ENCODE measurements around the gene TGFB2.

Gene TGFB2

DNA sequence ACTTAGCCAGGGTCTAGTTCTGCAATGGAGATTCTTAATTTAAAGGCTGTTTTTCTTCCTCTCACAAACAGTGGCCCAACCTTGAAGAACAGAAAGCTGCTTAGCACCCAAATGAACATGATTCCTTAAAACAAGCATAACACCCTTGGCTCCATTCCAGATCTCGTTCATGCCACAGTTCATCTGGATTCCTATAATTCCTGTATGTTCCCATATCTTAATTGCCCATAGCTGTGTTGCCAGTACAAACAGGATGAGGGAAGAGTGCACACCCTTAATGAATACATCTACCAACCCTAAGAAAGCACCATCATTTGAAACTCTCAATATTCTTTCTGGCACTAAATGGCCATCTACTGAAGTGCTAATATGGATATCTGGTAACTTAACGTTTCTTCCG lies 45.5 kb downstream of the TGFB2 start:
- no peaks in the 10 kb centered on the region for H3K4me1 Mint-ChIP-seq

DNA sequence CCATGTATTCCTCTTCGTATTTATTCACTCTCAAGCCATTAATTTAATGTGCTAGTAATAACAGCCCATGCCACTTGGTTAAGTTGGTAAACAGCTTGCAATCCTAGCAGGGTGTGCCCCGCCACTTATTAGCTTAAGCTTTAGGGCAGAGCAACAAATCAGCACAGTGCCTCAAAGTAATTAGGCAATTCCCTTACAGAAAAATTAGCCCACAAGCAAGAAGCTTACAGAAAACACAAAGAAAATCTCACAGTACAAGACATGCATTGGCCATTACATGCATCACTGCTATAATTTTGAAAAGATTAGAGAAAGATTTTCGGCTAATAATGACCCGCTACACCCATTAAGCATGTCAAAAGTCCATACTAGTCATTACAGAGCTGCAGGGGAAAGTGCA lies 47.6 kb downstream of the TGFB2 start:
- Mint-ChIP-seq H3K27ac (ENCODE audit: low read depth) (no peak overlapping the region), H3K36me3 (ENCODE audit: insufficient read depth) (no peaks in the 10 kb centered on the region), H3K4me1 (no peaks in the 10 kb centered on the region), H3K27me3 (peaks cover 18% of the 10 kb centered on the region), H3K4me3 (no peak overlapping the region), H3K9me3 (no peaks in the 10 kb centered on the region)
- no peak for DNase-seq (ENCODE audit: low spot score in 2 of 2)
- no peak for ATAC-seq (replicated peaks; ENCODE audit: extremely low read depth, poor library complexity, severe bottlenecking)

More for the DNA sequence above, 45.5 kb downstream of the TGFB2 start:
- H3K4me3 Mint-ChIP-seq: no peak overlapping the region
- peaks cover 19% of the 10 kb centered on the region for H3K27me3 Mint-ChIP-seq
- ATAC-seq (replicated peaks; ENCODE audit: extremely low read depth, poor library complexity, severe bottlenecking): no peak
- H3K36me3 Mint-ChIP-seq (ENCODE audit: insufficient read depth): no peaks in the 10 kb centered on the region
- no peaks in the 10 kb centered on the region for H3K9me3 Mint-ChIP-seq
- H3K27ac Mint-ChIP-seq (ENCODE audit: low read depth): no peak overlapping the region
- DNase-seq (ENCODE audit: low spot score in 2 of 2): no peak

DNA sequence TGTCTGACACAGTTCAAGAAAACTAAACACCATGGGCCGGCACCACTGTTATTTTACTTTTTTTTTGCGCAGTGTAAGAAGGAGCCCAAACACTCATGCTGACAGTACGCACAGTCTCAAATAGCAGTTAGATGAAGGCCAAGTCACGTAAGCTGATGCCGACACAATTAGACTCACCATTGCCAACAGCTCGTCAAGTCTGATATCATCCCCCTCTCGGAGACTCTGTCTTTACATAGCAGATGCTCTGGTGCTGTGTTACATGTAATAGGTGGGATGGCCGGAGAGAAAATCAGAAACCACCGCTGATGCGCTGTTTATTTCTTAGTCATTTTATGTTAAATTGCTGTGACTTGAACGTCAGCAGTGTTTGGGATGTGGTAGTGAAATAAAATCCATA lies 49.3 kb downstream of the TGFB2 start:
- no peak overlapping the region for H3K27ac Mint-ChIP-seq (ENCODE audit: low read depth)
- ATAC-seq (replicated peaks; ENCODE audit: extremely low read depth, poor library complexity, severe bottlenecking) (no peak), DNase-seq (ENCODE audit: low spot score in 2 of 2) (no peak)
- peaks cover 25% of the 10 kb centered on the region for H3K27me3 Mint-ChIP-seq
- H3K36me3 Mint-ChIP-seq (ENCODE audit: insufficient read depth): no peaks in the 10 kb centered on the region
- no peak overlapping the region for H3K4me3 Mint-ChIP-seq
- no peaks in the 10 kb centered on the region for H3K9me3 Mint-ChIP-seq
- H3K4me1 Mint-ChIP-seq: no peaks in the 10 kb centered on the region

DNA sequence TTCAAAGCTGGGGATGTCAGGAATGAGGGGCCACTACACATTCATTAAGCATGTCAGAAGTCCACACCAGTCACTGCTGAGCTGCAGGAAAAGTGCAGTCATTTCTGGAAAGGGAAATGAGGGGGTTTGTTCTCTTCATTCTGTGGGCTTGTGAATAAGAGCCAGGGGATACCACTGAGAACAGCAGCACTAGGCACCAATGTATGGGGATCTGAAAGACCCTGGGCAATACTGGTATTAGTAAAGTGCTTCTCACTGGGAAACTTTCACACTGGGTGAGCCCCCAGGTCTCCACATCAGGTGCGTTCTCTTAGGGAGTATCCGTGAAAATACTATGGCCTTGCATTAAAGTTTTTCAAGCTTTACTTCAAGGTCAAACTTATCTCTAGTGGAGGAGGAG lies 49.9 kb downstream of the TGFB2 start:
- ATAC-seq (replicated peaks; ENCODE audit: extremely low read depth, poor library complexity, severe bottlenecking): no peak
- Mint-ChIP-seq H3K36me3 (ENCODE audit: insufficient read depth) (no peaks in the 10 kb centered on the region), H3K4me1 (no peaks in the 10 kb centered on the region), H3K9me3 (no peaks in the 10 kb centered on the region), H3K27me3 (peaks cover 29% of the 10 kb centered on the region), H3K4me3 (no peak overlapping the region), H3K27ac (ENCODE audit: low read depth) (no peak overlapping the region)
- no peak for DNase-seq (ENCODE audit: low spot score in 2 of 2)

DNA sequence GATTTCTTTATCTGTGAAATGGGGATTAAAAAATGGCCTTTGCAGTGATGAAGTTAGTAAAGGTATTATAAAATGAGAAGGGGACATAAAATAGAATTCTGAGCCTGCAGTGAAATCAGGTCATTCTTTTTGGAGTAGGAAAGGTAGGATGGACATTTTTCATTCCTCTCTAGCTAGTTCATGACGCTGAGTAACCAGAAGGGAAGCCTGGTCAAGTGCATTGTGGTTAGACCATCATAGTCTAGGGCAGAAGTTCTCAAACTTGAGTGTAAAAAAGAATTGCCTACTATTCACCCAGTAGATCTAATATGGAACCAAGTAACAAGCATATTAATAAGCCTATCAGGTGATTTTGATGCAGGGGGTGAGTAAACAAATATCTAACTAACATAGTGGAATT lies 50.8 kb downstream of the TGFB2 start:
- H3K9me3 Mint-ChIP-seq: no peaks in the 10 kb centered on the region
- H3K4me3 Mint-ChIP-seq: no peak overlapping the region
- H3K36me3 Mint-ChIP-seq (ENCODE audit: insufficient read depth): no peaks in the 10 kb centered on the region
- peaks cover 30% of the 10 kb centered on the region for H3K27me3 Mint-ChIP-seq
- DNase-seq (ENCODE audit: low spot score in 2 of 2) (no peak), ATAC-seq (replicated peaks; ENCODE audit: extremely low read depth, poor library complexity, severe bottlenecking) (no peak)
- no peak overlapping the region for H3K27ac Mint-ChIP-seq (ENCODE audit: low read depth)
- no peaks in the 10 kb centered on the region for H3K4me1 Mint-ChIP-seq

DNA sequence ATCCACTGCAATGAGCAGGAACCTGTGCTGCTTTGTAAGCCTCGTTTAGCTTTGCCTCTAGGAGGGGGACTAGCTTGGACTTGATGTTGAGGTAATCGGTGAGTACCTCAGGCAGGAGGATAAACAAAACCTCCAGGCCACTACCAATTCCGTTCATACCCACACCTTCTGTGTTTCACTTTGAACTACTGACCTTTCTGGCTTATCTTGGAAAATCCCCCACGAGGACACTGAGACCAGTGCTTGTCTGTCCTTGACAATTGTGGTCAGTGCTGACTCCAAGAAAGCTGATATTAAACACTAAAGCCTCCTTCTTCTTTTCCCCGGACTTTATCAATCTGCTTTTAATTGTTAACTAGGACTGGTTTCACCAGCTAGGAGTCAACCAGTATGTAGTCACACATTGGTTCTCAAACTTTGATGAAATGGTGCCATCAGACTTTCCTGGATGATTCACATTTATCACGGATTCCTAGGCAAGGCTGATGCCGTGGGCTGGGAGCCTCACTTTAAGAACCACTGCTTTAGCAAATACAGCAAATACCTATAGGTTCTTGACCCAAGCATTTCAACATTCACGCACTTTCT lies 52.7 kb downstream of the TGFB2 start:
- H3K27ac Mint-ChIP-seq (ENCODE audit: low read depth): no peak overlapping the region
- peaks cover 39% of the 10 kb centered on the region for H3K27me3 Mint-ChIP-seq
- DNase-seq (ENCODE audit: low spot score in 2 of 2) (no peak), ATAC-seq (replicated peaks; ENCODE audit: extremely low read depth, poor library complexity, severe bottlenecking) (no peak)
- H3K36me3 Mint-ChIP-seq (ENCODE audit: insufficient read depth): peaks cover 2% of the 10 kb centered on the region
- no peaks in the 10 kb centered on the region for H3K4me1 Mint-ChIP-seq
- H3K4me3 Mint-ChIP-seq: no peak overlapping the region
- H3K9me3 Mint-ChIP-seq: no peaks in the 10 kb centered on the region

DNA sequence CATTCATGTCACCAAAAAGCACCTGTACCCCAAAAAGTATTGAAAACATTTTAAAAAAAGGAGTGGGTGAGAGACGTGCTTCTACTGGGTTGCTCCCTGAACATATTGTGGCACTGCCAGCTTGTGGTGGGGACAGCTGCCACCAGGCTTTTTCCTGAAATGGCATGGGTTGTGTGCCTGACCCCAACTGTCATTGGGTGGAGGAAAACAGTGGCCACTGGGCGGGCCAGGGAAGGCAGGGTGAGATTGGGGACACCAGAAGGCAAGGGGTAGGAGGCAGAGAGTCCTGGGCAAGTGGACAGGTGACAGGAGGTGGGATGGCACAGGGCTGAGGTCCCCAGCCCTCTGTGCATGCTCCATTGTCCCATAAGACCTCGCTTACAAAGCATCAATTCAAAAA lies 55.5 kb downstream of the TGFB2 start:
- ATAC-seq (replicated peaks; ENCODE audit: extremely low read depth, poor library complexity, severe bottlenecking): no peak
- H3K9me3 Mint-ChIP-seq: no peaks in the 10 kb centered on the region
- H3K27me3 Mint-ChIP-seq: peaks cover 45% of the 10 kb centered on the region
- DNase-seq (ENCODE audit: low spot score in 2 of 2): no peak
- H3K36me3 Mint-ChIP-seq (ENCODE audit: insufficient read depth): peaks cover 2% of the 10 kb centered on the region
- H3K27ac Mint-ChIP-seq (ENCODE audit: low read depth): no peak overlapping the region
- H3K4me1 Mint-ChIP-seq: no peaks in the 10 kb centered on the region
- H3K4me3 Mint-ChIP-seq: no peak overlapping the region

DNA sequence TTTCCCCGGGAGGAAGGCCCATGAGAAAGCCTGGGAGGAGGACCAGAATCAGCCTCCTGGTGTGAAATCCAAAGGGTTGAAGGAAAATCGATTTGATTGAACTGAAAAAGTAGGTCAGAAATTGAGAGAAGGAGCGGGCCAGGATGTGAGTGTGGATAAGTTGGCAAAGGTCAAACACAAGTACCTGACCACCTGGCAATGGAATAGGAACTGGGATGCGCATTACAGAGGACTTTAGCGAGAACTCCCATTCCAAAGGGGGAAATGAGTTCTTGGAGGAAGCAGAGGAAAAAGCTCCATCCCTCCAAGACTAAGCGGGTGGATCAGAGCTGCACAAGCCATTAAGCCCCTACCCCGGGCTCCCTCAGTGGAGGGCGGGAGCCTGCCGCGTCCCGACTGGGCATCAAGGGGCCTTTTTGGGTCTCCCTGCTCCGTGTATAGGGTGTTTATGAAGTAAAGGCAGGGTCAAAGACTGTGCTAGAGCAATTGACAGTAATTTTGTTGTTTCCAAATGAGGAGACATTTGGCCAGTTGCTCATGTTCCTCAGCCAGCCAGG lies 56.4 kb downstream of the TGFB2 start:
- H3K4me1 Mint-ChIP-seq: no peaks in the 10 kb centered on the region
- no peaks in the 10 kb centered on the region for H3K9me3 Mint-ChIP-seq
- DNase-seq (ENCODE audit: low spot score in 2 of 2): no peak
- no peak overlapping the region for H3K27ac Mint-ChIP-seq (ENCODE audit: low read depth)
- H3K27me3 Mint-ChIP-seq: peaks cover 45% of the 10 kb centered on the region
- ATAC-seq (replicated peaks; ENCODE audit: extremely low read depth, poor library complexity, severe bottlenecking): no peak
- H3K36me3 Mint-ChIP-seq (ENCODE audit: insufficient read depth): peaks cover 2% of the 10 kb centered on the region
- H3K4me3 Mint-ChIP-seq: no peak overlapping the region

DNA sequence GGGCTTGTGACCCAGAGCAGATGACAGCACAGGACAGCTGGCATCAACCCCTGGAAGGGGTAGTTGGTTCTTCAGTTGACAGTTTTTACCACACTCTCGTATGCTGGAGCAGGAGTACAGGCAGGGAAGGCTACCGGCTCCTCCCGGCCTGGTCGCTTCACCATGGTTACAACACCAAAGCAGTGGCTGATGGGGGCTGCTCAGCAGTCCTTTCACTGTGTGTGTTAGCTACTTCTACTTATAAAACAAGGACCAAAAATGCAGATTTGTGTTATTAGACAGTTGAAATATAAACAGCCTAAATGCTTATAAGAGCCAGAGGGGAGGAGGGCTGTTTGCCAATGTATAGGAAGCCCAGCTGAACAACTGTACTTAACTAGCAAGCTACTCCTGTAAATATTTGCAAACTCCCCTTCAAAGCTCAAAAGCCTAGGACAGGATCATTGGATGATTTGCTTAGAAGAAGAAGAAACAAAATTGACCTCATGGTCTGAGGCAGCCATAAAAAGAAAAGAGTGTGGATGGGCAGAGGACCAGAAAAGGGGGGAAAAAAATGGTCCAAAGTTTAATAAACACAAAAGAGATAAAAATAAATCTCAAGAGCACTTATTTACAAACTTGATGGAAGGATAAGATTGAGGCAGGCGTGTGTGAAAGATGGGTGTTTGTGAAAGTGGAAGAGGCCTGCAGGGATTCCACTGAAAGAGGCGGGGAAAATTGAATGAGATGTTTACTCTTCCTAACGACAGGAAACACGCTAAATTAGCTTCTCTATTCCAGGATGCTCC lies 57.1 kb downstream of the TGFB2 start:
- Mint-ChIP-seq H3K9me3 (no peaks in the 10 kb centered on the region), H3K4me3 (no peak overlapping the region), H3K36me3 (ENCODE audit: insufficient read depth) (peaks cover 2% of the 10 kb centered on the region), H3K27ac (ENCODE audit: low read depth) (no peak overlapping the region), H3K27me3 (peaks cover 45% of the 10 kb centered on the region), H3K4me1 (no peaks in the 10 kb centered on the region)
- DNase-seq (ENCODE audit: low spot score in 2 of 2) (no peak), ATAC-seq (replicated peaks; ENCODE audit: extremely low read depth, poor library complexity, severe bottlenecking) (no peak)

DNA sequence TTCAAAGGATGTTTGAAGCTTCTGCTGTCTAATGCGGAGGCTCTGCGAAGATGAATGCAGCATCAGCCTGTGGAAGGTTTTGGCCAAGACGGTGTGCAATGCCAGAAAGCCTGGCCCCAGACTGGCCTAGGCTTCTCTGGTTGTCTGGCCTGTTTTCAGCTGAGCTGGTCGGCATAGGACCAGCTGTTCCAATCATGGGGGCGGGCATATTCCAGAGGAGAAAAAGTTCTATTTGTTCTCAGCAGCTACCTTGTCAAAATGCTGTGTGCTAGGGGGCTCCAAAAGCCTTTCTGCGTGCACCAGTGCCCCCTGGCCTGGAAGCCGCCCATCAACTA lies 57.6 kb downstream of the TGFB2 start:
- peaks cover 43% of the 10 kb centered on the region for H3K27me3 Mint-ChIP-seq
- ATAC-seq (replicated peaks; ENCODE audit: extremely low read depth, poor library complexity, severe bottlenecking) (no peak), DNase-seq (ENCODE audit: low spot score in 2 of 2) (no peak)
- no peaks in the 10 kb centered on the region for H3K4me1 Mint-ChIP-seq
- H3K36me3 Mint-ChIP-seq (ENCODE audit: insufficient read depth): peaks cover 2% of the 10 kb centered on the region
- no peaks in the 10 kb centered on the region for H3K9me3 Mint-ChIP-seq
- H3K27ac Mint-ChIP-seq (ENCODE audit: low read depth): no peak overlapping the region
- no peak overlapping the region for H3K4me3 Mint-ChIP-seq

DNA sequence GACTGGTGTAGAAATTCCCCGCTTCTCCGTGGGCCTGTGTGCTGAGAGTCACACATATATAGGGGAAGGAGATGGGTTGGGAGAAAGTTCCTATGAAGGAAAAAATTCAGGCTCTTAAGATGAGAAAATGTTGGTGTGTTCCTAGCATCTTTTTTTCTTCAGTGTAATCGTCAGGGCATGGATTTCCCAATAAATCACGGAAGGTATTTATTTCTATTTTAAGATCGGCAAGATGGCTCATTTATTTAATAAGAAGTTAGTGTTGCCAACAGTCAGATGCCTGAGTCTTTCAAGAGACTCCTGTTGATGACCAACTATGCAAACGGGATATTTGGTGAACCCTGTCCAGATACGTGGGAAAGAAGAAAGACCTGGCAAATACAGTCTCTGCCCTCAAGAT lies 58.2 kb downstream of the TGFB2 start:
- H3K27me3 Mint-ChIP-seq: peaks cover 38% of the 10 kb centered on the region
- H3K36me3 Mint-ChIP-seq (ENCODE audit: insufficient read depth): peaks cover 2% of the 10 kb centered on the region
- H3K4me1 Mint-ChIP-seq: no peaks in the 10 kb centered on the region

DNA sequence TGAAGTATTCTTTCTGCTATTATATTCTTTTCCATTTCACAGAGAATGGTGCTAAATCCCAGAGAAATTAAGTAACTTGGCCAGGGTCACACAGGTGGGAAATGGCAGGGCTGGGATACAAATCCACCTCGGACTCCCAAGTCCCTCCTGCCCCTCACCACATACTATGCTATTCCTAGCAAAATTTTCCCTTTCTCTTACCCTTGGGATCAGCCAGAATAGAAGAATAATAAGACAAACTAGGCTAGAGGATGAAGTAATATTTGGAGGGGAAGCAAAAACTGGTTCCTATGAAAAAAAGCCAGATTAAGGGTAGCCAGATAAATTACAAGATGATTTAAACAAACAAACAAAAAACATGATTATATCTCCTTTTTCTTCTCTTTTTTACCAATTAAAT lies 62.5 kb downstream of the TGFB2 start:
- no peaks in the 10 kb centered on the region for H3K4me1 Mint-ChIP-seq

More for the DNA sequence above, 58.2 kb downstream of the TGFB2 start:
- no peaks in the 10 kb centered on the region for H3K9me3 Mint-ChIP-seq
- no peak for DNase-seq (ENCODE audit: low spot score in 2 of 2)
- ATAC-seq (replicated peaks; ENCODE audit: extremely low read depth, poor library complexity, severe bottlenecking): no peak
- H3K4me3 Mint-ChIP-seq: no peak overlapping the region
- H3K27ac Mint-ChIP-seq (ENCODE audit: low read depth): no peak overlapping the region

DNA sequence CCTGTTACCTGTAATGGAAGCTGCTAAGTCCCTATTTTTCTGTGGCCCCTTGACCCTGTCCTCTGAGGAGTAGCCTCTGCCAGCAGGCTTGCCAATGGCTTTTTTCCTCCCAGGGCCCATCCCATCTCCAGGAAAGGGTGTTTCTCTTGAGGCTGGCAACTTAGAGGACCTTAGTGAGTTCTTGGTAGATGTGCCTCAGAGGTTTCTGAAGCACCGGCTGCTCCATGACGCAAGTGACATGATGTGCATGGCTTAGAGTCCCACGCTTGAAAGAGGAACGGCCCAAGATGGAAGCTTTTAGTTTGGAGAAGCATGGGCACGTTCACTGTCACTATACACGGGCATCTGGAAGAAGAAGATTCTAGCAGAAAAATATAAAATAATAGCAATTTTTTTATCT lies 63.0 kb downstream of the TGFB2 start:
- H3K4me1 Mint-ChIP-seq: no peaks in the 10 kb centered on the region

More for the DNA sequence above, 62.5 kb downstream of the TGFB2 start:
- peaks cover 1% of the 10 kb centered on the region for H3K36me3 Mint-ChIP-seq (ENCODE audit: insufficient read depth)
- H3K9me3 Mint-ChIP-seq: no peaks in the 10 kb centered on the region
- no peak overlapping the region for H3K4me3 Mint-ChIP-seq
- DNase-seq (ENCODE audit: low spot score in 2 of 2) (no peak), ATAC-seq (replicated peaks; ENCODE audit: extremely low read depth, poor library complexity, severe bottlenecking) (no peak)
- peaks cover 22% of the 10 kb centered on the region for H3K27me3 Mint-ChIP-seq
- H3K27ac Mint-ChIP-seq (ENCODE audit: low read depth): no peak overlapping the region

More for the DNA sequence above, 63.0 kb downstream of the TGFB2 start:
- Mint-ChIP-seq H3K36me3 (ENCODE audit: insufficient read depth) (no peaks in the 10 kb centered on the region), H3K27ac (ENCODE audit: low read depth) (no peak overlapping the region), H3K9me3 (no peaks in the 10 kb centered on the region), H3K27me3 (peaks cover 17% of the 10 kb centered on the region), H3K4me3 (no peak overlapping the region)
- DNase-seq (ENCODE audit: low spot score in 2 of 2): no peak
- no peak for ATAC-seq (replicated peaks; ENCODE audit: extremely low read depth, poor library complexity, severe bottlenecking)

Data from central memory CD8-positive, alpha-beta T cell (primary cell).